Right lobe of liver (tissue), 4 donors: ENCODE measurements around the gene DOCK3.

Source experiments
- POLR2A ChIP-seq: fragments of 450-650 bp; IDR thresholded peaks from one replicate; pipeline ENCODE4 v1.6.1; 2017; ENCODE audit warnings: antibody characterized with exemption, mild to moderate bottlenecking
- TF ChIP-seq, protein P1 (sequence below), 4 donors: fragments of 200-600 bp in 3 of 4; fragments of 450-650 bp in 1 of 4; IDR thresholded peaks; one replicate each; pipeline versions ENCODE4 v1.5.1 to v1.8.0; 2016 to 2022; ENCODE audit warnings: antibody characterized with exemption in 4 of 4, mild to moderate bottlenecking in 2 of 4
- donor health status: DM: no; HTN: no; CAD: no.
- donor health status: DM: no; HTN: no; CAD: no.
- donor health status: DM: no; HTN: yes; CAD: no.

DNA sequence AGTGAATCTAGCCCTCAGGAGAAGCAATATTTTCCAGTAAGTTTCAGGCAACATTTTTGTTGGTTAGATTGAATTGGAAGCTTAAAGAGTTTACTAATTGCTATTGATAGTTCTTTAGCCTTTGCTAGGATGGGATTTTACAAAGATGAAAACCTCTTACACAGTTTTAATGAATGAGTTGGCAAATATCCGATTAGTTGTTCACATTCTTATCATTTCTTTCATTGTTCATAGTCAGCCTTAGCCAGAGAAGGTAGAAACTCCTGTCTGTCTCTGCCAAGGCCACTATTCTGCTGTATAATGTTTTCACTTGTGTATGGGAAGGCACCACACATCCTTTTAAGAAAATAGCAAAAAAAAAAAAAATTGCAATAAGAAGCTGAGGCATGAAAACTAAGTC lies 488.3 kb downstream of the DOCK3 start:
- TF ChIP-seq, protein P1, sequence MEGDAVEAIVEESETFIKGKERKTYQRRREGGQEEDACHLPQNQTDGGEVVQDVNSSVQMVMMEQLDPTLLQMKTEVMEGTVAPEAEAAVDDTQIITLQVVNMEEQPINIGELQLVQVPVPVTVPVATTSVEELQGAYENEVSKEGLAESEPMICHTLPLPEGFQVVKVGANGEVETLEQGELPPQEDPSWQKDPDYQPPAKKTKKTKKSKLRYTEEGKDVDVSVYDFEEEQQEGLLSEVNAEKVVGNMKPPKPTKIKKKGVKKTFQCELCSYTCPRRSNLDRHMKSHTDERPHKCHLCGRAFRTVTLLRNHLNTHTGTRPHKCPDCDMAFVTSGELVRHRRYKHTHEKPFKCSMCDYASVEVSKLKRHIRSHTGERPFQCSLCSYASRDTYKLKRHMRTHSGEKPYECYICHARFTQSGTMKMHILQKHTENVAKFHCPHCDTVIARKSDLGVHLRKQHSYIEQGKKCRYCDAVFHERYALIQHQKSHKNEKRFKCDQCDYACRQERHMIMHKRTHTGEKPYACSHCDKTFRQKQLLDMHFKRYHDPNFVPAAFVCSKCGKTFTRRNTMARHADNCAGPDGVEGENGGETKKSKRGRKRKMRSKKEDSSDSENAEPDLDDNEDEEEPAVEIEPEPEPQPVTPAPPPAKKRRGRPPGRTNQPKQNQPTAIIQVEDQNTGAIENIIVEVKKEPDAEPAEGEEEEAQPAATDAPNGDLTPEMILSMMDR (IDR thresholded peaks at IDR 0.05) = no peak
- no peak for TF ChIP-seq POLR2A
